SH-SY5Y (cell line): ENCODE results near the gene HDDC3.

ENCODE experiments used
- GATA2 ChIP-seq: IDR thresholded peaks from 2 replicates; pipeline ENCODE4 v1.6.1; 2011; ENCODE audit warnings: mild to moderate bottlenecking, low read depth, low read length
- GATA3 ChIP-seq: IDR thresholded peaks from 2 replicates; pipeline ENCODE4 v1.6.1; 2011; ENCODE audit warnings: low read depth, mild to moderate bottlenecking, low read length, moderate library complexity

DNA sequence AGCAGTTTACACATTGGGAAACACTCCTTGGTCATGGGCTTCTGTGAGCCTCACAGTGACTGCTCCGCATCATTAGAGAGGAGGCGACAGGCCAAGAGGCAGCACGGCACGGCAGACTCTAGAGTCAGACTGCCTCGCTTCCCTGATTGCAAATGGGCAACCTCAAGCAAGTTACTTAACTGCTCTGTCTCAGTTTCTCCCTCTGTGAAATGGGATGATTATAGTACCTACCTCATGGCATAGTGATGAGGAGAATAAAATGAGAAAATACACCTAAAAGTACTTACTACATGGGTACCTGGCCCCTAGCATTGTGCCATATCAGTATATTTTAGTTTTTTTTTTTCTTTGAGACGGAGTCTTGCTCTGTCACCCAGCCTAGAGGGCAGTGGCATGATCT, 18.3 kb upstream of the HDDC3 start:
- TF ChIP-seq GATA2 (no peak), GATA3 (no peak)
